ENCODE results near the gene BBS5. TPM values are rescaled to one million over a fixed set of nuclear protein-coding genes. Genes with fewer than 3 reads are reported as not detected.
A peak's percentile ranks its signal among the peaks of the same experiment; 100 is the strongest.

The BBS5 gene
- total and polyA plus RNA-seq, 2 experiments from 2014 or later = 4.5 to 8.0 TPM

DNA sequence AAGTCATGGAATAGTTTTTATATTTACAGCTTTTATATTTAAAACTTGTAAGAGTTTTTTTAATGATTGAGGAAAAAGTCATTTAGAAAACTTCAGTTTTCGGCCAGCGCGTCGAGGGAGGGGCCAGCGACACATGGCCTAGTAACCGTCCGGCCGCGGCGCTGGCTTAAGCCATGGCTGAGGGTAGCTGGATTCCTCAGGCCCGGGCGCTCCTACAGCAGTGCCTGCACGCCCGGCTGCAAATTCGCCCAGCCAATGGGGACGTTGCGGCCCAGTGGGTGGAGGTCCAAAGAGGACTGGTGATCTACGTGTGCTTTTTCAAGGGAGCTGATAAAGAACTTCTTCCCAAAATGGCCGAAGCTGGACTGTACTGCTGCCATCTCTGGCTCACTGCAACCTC lies 25.4 kb downstream of the BBS5 start:
- no peak for TF ChIP-seq EZH2phosphoT487 (IDR thresholded peaks at IDR 0.05; ENCODE audit: insufficient read depth, low read depth)
- H3K4me2 ChIP-seq (ENCODE audit: unreplicated experiment) = no peak overlapping the region
- H3K27ac ChIP-seq = no peak overlapping the region
- H3K4me3 ChIP-seq = no peak overlapping the region
- no peaks in the 10 kb centered on the region for H3K9me3 ChIP-seq (ENCODE audit: low read depth)
- H3K9me2 ChIP-seq (ENCODE audit: insufficient read depth) = no peaks in the 10 kb centered on the region
- no peaks in the 10 kb centered on the region for H3K79me2 ChIP-seq (ENCODE audit: insufficient read depth)
- H4K20me1 ChIP-seq (ENCODE audit: insufficient read depth) = no peaks in the 10 kb centered on the region
- no peaks in the 10 kb centered on the region for H3K27me3 ChIP-seq (replicated peaks; ENCODE audit: insufficient read depth)
- peaks cover 9% of the 10 kb centered on the region for H3K4me1 ChIP-seq (ENCODE audit: insufficient read depth)
- DNase-seq = no peak
- no peak overlapping the region for H2AFZ ChIP-seq
- WGBS, 2 experiments (ENCODE audit: low coverage in 1 of 2, low lambda C conversion rate in 2 of 2, missing lambda C conversion rate in 2 of 2) = 98 to 99% methylated on average over 19 of the region's 19 CpGs
- peaks cover 11% of the 10 kb centered on the region; the same call in 1 of the 2 replicates for H3F3A ChIP-seq (ENCODE audit: insufficient read depth)
- peaks cover 4% of the 10 kb centered on the region; the same call in 1 of the 2 replicates for H3K36me3 ChIP-seq (ENCODE audit: low read depth)
- no peak overlapping the region for H3K9ac ChIP-seq
- in situ Hi-C loops (cut with MboI) = no loop called here

DNA sequence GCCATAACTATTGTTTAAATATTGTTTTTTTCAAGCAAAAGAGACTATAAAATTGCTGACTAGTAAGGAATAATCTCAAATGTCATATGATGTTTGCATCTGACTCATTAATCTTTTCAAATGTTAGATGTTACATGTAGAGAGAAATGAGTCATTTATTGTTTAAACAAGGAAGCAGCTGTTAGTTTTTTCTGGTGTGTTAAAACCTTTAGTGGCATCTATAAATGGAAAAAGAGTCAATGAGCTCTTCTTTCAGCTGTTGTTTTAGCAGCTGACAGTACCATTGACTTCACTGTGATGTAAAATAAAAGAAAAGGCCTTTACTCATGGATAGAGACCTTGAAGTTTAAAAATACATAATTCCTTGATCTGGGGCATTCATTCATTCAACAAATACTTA lies 28.4 kb downstream of the BBS5 start:
- H3K4me2 ChIP-seq (ENCODE audit: unreplicated experiment) = no peak overlapping the region
- H4K20me1 ChIP-seq (ENCODE audit: insufficient read depth) = no peaks in the 10 kb centered on the region
- H3K9me3 ChIP-seq (ENCODE audit: low read depth) = no peaks in the 10 kb centered on the region
- in situ Hi-C loops (cut with MboI) = no loop called here
- H3K4me3 ChIP-seq = no peak overlapping the region
- H3K27ac ChIP-seq = peak overlapping the region; percentile 13; the same call in 1 of the 2 replicates
- H3K27me3 ChIP-seq (replicated peaks; ENCODE audit: insufficient read depth) = no peaks in the 10 kb centered on the region
- no peaks in the 10 kb centered on the region for H3K36me3 ChIP-seq (ENCODE audit: low read depth)
- no peaks in the 10 kb centered on the region for H3K79me2 ChIP-seq (ENCODE audit: insufficient read depth)
- no peak for TF ChIP-seq EZH2phosphoT487 (IDR thresholded peaks at IDR 0.05; ENCODE audit: insufficient read depth, low read depth)
- no peak for TF ChIP-seq EZH2 (IDR thresholded peaks at IDR 0.05; ENCODE audit: insufficient read depth, poor library complexity, severe bottlenecking)
- H3K9me2 ChIP-seq (ENCODE audit: insufficient read depth) = no peaks in the 10 kb centered on the region
- no peak overlapping the region for H3K9ac ChIP-seq
- H2AFZ ChIP-seq = no peak overlapping the region
- H3F3A ChIP-seq (ENCODE audit: insufficient read depth) = peaks cover 11% of the 10 kb centered on the region; the same call in 1 of the 2 replicates
- H3K4me1 ChIP-seq (ENCODE audit: insufficient read depth) = peaks cover 9% of the 10 kb centered on the region
- DNase-seq = peak; percentile 69

DNA sequence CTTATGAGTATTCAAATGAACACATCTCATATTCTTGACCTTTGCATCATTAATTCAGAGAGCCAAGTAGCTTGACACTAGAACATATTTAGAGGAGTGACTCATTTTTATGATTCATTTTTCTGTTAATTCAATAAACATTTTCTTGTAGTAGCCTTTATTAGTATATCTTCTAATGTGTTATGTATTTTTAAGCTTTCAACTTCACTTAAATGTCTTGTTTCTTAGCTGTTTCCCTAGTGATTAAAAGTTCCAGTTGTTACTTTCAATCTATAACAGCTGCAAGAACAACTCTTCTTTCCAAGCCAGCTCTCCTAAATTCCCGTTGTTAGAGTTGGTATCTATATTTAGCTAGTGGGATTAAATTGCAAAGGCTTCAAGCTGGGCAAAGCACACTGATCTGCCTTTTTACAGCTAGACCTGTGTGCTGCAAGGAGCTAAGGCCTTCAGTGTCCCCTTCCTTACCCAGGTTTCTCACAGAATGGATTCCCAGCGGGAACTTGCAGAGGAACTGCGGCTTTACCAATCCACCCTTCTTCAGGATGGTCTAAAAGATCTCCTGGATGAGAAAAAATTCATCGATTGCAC lies 30.1 kb downstream of the BBS5 start, which contains the start of gene KLHL41:
KLHL41 (plus strand) TSS at position 405 of the 588 bp plus-strand sequence; CDS start at position 482, 77 bp downstream.
- Histone ChIP-seq H3K4me3 (no peak within 1 kb of the TSS), H3K4me1 (ENCODE audit: insufficient read depth) (peaks cover 9% of the 10 kb centered on the region), H3K27ac (no peak within 1 kb of the TSS), H3K4me2 (ENCODE audit: unreplicated experiment) (peak within 1 kb of the TSS; percentile 6), H2AFZ (no peak within 1 kb of the TSS), H3K9ac (no peak within 1 kb of the TSS), H3K9me3 (ENCODE audit: low read depth) (no peaks in the 10 kb centered on the region), H4K20me1 (ENCODE audit: insufficient read depth) (no peaks in the 10 kb centered on the region), H3K36me3 (ENCODE audit: low read depth) (no peaks in the 10 kb centered on the region), H3K27me3 (replicated peaks; ENCODE audit: insufficient read depth) (no peaks in the 10 kb centered on the region), H3K79me2 (ENCODE audit: insufficient read depth) (no peaks in the 10 kb centered on the region), H3K9me2 (ENCODE audit: insufficient read depth) (no peaks in the 10 kb centered on the region), H3F3A (ENCODE audit: insufficient read depth) (peaks cover 11% of the 10 kb centered on the region; the same call in 1 of the 2 replicates)
- 74 to 75% methylated on average over 4 of the region's 4 CpGs for WGBS, 2 experiments (ENCODE audit: low coverage in 1 of 2, low lambda C conversion rate in 2 of 2, missing lambda C conversion rate in 2 of 2)
- DNase-seq = peak; percentile 48
- TF ChIP-seq EZH2phosphoT487 (IDR thresholded peaks at IDR 0.05; ENCODE audit: insufficient read depth, low read depth) (no peak), EZH2 (IDR thresholded peaks at IDR 0.05; ENCODE audit: insufficient read depth, poor library complexity, severe bottlenecking) (no peak)
- in situ Hi-C loops (cut with MboI) = no loop called here

DNA sequence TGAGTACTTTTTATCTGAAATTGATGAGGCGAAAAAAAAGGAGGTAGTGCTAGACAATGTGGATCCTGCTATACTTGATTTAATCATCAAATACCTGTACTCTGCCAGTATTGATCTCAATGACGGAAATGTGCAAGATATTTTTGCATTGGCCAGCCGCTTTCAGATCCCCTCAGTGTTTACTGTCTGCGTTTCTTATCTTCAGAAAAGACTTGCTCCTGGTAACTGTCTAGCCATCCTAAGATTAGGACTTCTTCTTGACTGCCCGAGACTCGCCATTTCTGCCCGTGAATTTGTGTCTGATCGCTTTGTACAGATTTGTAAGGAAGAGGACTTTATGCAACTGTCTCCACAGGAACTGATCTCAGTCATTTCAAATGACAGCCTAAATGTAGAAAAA lies 30.7 kb downstream of the BBS5 start:
- H2AFZ ChIP-seq = no peak overlapping the region
- no peaks in the 10 kb centered on the region for H3K36me3 ChIP-seq (ENCODE audit: low read depth)
- H3K9me2 ChIP-seq (ENCODE audit: insufficient read depth) = no peaks in the 10 kb centered on the region
- TF ChIP-seq EZH2phosphoT487 (IDR thresholded peaks at IDR 0.05; ENCODE audit: insufficient read depth, low read depth) (no peak), EZH2 (IDR thresholded peaks at IDR 0.05; ENCODE audit: insufficient read depth, poor library complexity, severe bottlenecking) (no peak)
- peaks cover 11% of the 10 kb centered on the region; the same call in 1 of the 2 replicates for H3F3A ChIP-seq (ENCODE audit: insufficient read depth)
- no peak overlapping the region for H3K27ac ChIP-seq
- H3K4me1 ChIP-seq (ENCODE audit: insufficient read depth) = peaks cover 9% of the 10 kb centered on the region
- H3K4me2 ChIP-seq (ENCODE audit: unreplicated experiment) = no peak overlapping the region
- H3K9ac ChIP-seq = no peak overlapping the region
- 95 to 96% methylated on average over 8 of the region's 8 CpGs for WGBS, 2 experiments (ENCODE audit: low coverage in 1 of 2, low lambda C conversion rate in 2 of 2, missing lambda C conversion rate in 2 of 2)
- H3K9me3 ChIP-seq (ENCODE audit: low read depth) = no peaks in the 10 kb centered on the region
- no peaks in the 10 kb centered on the region for H4K20me1 ChIP-seq (ENCODE audit: insufficient read depth)
- H3K27me3 ChIP-seq (replicated peaks; ENCODE audit: insufficient read depth) = no peaks in the 10 kb centered on the region
- DNase-seq = no peak
- in situ Hi-C loops (cut with MboI) = no loop called here
- H3K79me2 ChIP-seq (ENCODE audit: insufficient read depth) = no peaks in the 10 kb centered on the region
- no peak overlapping the region for H3K4me3 ChIP-seq

Data from GM23248 (cell line).